GM12878 (cell line): ENCODE data around the gene CRTC2.

Experiments used
- BACH1 ChIP-seq: fragments of 450-650 bp; IDR thresholded peaks from 2 replicates; pipeline ENCODE4 v1.6.1; 2017; ENCODE audit warnings: mild to moderate bottlenecking, borderline replicate concordance
- EZH2 ChIP-seq: IDR thresholded peaks from 2 replicates; pipeline ENCODE4 v1.6.1; 2012; ENCODE audit warnings: low read depth, mild to moderate bottlenecking, control low read depth, inconsistent platforms, low read length, borderline replicate concordance; ENCODE audit not compliant: control insufficient read depth
- GATAD2B ChIP-seq: fragments of 450-650 bp; conservative IDR thresholded peaks from 2 replicates; pipeline ENCODE4 v1.6.1; 2017; ENCODE audit warnings: low read depth, mild to moderate bottlenecking, moderate library complexity
- HDGF ChIP-seq: fragments of 450-650 bp; IDR thresholded peaks from 2 replicates; pipeline ENCODE4 v1.6.1; 2016; ENCODE audit warnings: antibody characterized with exemption
- MYC ChIP-seq: IDR thresholded peaks from 2 replicates; pipeline ENCODE4 v1.6.1; 2011; ENCODE audit warnings: mild to moderate bottlenecking, low read length, moderate library complexity, inconsistent platforms; ENCODE audit not compliant: insufficient read depth, insufficient replicate concordance, insufficient read length, severe bottlenecking
- ZNF274 ChIP-seq: IDR thresholded peaks from one replicate; pipeline ENCODE4 v1.8.0; 2011; ENCODE audit not compliant: insufficient read length, insufficient read depth
- ZNF687 ChIP-seq: fragments of 450-650 bp; IDR thresholded peaks from 2 replicates; pipeline ENCODE4 v1.6.1; 2017; ENCODE audit warnings: mild to moderate bottlenecking, moderate library complexity

DNA sequence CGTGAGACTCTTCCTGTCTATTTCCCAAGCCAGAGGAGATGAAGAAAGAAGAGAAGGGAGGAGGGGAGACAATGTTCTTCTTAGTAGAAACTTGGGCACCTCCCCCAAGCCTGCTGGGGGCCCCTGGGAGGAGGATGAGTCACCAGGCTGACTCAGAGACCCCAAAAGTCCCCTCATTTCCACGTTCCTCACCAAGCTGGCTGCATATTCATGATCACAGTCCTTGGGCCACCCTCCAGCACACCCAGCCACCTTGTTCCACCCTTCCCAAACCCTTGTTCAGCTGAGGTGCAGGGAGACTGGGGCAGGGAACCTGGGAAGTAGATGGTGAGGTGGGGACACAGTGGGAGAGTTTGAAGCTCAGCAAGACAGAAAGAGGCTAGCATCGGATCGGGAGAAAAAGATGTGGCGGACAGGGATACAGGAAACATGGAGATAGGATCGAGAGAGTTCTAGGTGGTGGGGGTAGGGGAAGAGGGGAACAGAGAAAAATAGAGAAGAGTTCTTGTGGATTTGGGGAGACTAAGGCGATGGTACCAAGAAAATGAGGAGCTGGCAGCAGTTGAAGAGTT, 27.0 kb upstream of the CRTC2 start:
- TF ChIP-seq MYC (no peak), GATAD2B (no peak), ZNF274 (no peak), HDGF (no peak), BACH1 (no peak), ZNF687 (no peak), EZH2 (no peak)
